Neural crest cell (in vitro differentiated cells): ENCODE measurements around the gene SCNN1A. TPM values are rescaled to one million over a fixed set of nuclear protein-coding genes. Genes with fewer than 3 reads are reported as not detected.

Experiments
- DNase-seq: peaks from one replicate; pipeline ENCODE4 v3.0.0; 2021; ENCODE audit warnings: low read depth, mixed read lengths, low spot score
- H3K27ac Mint-ChIP-seq: one replicate; pipeline ENCODE4 v1.8.0; 2021; ENCODE audit warnings: mild to moderate bottlenecking, mixed read lengths; ENCODE audit not compliant: unreplicated experiment
- H3K27me3 Mint-ChIP-seq: 2 replicates; pipeline ENCODE4 v1.8.0; 2021; ENCODE audit warnings: low read depth, mild to moderate bottlenecking, mixed read lengths
- H3K36me3 Mint-ChIP-seq: 2 replicates; pipeline ENCODE4 v1.8.0; 2021; ENCODE audit warnings: low read depth, mild to moderate bottlenecking, mixed read lengths
- H3K4me1 Mint-ChIP-seq: 2 replicates; pipeline ENCODE4 v1.8.0; 2021; ENCODE audit warnings: mixed read lengths
- H3K4me3 Mint-ChIP-seq: one replicate; pipeline ENCODE4 v1.8.0; 2021; ENCODE audit warnings: mild to moderate bottlenecking, mixed read lengths
- H3K9me3 Mint-ChIP-seq: 2 replicates; pipeline ENCODE4 v1.8.0; 2021; ENCODE audit warnings: mixed read lengths
- total RNA-seq: library from RNA; stranded (reverse); gene quantifications from 2 replicates; pipeline ENCODE4 v1.2.1, GENCODE V29; 2021
- TF ChIP-seq, protein P1 (sequence below): fragments of 200-600 bp; sonication (generic); conservative IDR thresholded peaks from 2 replicates; pipeline ENCODE4 v1.5.0; 2021; ENCODE audit warnings: antibody characterized with exemption, mild to moderate bottlenecking

Gene SCNN1A
- total RNA-seq, 1 donor from 2014 or later = not detected

DNA sequence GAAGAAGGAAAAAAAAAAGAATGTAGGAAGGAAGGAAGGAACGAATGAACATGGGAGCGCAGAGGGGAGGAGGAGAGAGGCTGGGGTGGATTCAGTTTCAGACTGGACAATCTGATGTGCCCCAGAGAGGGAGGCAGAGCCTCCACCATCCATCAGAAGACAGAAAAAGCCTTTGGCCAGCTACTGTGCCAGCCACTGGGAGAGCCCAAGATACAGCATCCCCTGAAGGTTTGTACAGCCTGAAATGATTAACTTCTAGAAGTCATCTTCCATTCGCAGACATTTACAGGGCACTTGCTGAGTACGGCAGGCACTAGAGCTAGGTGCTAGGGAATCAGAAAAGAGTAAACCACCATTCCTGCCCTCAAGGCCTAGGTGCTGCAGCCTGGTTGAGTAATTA is 55.9 kb downstream of the SCNN1A start:
- Mint-ChIP-seq H3K4me3 (no peak overlapping the region), H3K36me3 (no peaks in the 10 kb centered on the region), H3K9me3 (no peaks in the 10 kb centered on the region), H3K27me3 (no peaks in the 10 kb centered on the region), H3K27ac (no peak overlapping the region), H3K4me1 (peaks cover 22% of the 10 kb centered on the region)
- no peak for DNase-seq
- TF ChIP-seq, protein P1, sequence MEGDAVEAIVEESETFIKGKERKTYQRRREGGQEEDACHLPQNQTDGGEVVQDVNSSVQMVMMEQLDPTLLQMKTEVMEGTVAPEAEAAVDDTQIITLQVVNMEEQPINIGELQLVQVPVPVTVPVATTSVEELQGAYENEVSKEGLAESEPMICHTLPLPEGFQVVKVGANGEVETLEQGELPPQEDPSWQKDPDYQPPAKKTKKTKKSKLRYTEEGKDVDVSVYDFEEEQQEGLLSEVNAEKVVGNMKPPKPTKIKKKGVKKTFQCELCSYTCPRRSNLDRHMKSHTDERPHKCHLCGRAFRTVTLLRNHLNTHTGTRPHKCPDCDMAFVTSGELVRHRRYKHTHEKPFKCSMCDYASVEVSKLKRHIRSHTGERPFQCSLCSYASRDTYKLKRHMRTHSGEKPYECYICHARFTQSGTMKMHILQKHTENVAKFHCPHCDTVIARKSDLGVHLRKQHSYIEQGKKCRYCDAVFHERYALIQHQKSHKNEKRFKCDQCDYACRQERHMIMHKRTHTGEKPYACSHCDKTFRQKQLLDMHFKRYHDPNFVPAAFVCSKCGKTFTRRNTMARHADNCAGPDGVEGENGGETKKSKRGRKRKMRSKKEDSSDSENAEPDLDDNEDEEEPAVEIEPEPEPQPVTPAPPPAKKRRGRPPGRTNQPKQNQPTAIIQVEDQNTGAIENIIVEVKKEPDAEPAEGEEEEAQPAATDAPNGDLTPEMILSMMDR = no peak

DNA sequence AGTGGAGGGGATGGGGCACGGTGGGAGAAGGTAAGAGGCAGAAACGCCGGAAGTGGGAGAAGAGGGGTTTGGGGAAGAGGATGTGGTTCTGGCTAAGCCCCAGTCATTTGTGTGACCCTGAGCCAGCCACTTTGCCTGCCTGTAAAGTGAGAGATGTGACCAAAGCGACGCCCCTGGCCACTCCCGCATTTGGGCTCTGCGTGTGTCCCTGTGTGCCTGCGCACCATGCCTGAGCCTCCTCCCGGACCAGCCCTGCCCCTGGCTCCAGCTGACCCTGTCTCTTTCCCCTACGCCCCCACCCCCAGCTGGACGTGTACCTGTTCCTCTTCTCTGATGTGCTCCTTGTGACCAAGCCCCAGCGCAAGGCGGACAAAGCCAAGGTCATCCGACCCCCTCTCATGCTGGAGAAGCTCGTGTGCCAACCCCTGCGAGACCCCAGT is 56.9 kb downstream of the SCNN1A start:
- Mint-ChIP-seq H3K27me3 (no peaks in the 10 kb centered on the region), H3K27ac (no peak overlapping the region), H3K4me1 (peaks cover 15% of the 10 kb centered on the region), H3K4me3 (no peak overlapping the region), H3K9me3 (no peaks in the 10 kb centered on the region), H3K36me3 (no peaks in the 10 kb centered on the region)
- DNase-seq = no peak
- TF ChIP-seq, protein P1 = no peak

DNA sequence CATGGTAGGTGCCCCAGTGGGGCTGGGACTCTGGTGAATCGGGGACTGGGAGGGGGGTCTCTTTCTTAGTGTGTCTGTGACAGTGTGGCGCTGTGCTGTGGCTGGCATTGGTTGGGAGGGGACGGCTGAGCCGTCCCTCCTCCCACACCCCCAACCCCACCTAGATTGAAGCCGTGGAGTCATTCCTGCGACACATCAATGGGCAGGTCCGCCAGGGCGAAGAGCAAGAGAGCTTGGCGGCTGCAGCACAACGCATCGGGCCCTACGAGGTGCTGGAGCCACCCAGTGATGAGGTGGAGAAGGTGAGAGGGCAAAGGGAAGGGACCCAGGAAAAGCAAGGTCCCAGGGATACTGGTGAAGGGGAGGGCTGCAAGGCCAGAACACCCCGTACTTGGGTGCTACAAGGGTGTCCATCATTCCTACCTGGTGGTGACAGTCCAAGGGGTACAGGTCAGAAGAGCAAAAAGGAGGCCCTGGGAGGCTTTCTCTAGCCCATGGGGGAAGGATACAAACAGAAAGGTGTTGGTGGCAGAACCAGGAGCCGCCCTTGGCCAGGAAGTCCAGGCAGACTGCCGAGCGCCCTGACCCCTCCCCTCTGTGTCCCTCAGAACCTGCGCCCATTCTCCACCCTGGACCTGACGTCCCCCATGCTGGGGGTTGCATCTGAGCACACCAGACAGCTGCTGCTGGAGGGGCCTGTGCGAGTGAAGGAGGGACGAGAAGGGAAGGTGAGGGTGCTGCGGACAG is 57.5 kb downstream of the SCNN1A start:
- Mint-ChIP-seq H3K36me3 (no peaks in the 10 kb centered on the region), H3K9me3 (no peaks in the 10 kb centered on the region), H3K4me3 (no peak overlapping the region), H3K4me1 (peaks cover 11% of the 10 kb centered on the region), H3K27ac (no peak overlapping the region), H3K27me3 (peaks cover 2% of the 10 kb centered on the region)
- no peak for DNase-seq
- TF ChIP-seq, protein P1 = no peak

DNA sequence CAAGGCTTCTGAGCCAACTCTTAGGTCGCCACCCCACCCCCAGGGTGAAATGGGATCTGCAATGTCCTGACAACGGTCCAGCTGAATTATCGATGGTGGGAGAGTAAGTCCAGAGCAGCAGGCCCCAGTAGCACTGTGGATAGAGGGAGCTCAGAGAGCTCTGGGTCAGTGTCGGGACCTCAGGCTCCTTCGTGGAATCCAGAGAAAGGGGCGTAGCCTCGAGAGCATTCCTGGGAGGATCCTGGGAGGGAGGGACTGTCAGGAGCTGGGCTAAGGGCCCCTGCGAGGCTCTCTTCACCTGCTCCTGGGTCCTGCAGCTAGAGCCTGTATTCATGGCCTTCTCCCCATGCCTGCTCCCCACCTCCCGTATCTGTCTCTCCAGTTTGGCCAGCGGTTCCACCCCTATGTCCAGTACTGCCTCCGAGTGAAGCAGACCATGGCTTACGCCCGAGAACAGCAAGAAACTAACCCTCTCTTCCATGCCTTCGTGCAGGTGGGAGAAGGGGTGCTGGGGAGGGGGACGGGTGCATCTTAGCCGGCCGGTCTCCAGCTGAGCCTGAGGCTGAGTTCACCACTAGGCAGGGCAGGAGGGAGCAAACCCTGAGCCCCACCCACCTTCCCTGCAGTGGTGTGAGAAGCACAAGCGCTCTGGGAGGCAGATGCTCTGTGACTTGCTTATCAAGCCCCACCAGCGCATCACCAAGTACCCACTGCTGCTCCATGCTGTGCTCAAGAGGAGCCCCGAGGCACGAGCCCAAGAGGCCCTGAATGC is 58.3 kb downstream of the SCNN1A start:
- peak overlapping the region; percentile 27 for H3K27ac Mint-ChIP-seq
- H3K4me1 Mint-ChIP-seq = peaks cover 13% of the 10 kb centered on the region
- no peaks in the 10 kb centered on the region for H3K9me3 Mint-ChIP-seq
- TF ChIP-seq, protein P1 = no peak
- no peaks in the 10 kb centered on the region for H3K36me3 Mint-ChIP-seq
- H3K27me3 Mint-ChIP-seq = peaks cover 2% of the 10 kb centered on the region
- DNase-seq = no peak
- H3K4me3 Mint-ChIP-seq = no peak overlapping the region

DNA sequence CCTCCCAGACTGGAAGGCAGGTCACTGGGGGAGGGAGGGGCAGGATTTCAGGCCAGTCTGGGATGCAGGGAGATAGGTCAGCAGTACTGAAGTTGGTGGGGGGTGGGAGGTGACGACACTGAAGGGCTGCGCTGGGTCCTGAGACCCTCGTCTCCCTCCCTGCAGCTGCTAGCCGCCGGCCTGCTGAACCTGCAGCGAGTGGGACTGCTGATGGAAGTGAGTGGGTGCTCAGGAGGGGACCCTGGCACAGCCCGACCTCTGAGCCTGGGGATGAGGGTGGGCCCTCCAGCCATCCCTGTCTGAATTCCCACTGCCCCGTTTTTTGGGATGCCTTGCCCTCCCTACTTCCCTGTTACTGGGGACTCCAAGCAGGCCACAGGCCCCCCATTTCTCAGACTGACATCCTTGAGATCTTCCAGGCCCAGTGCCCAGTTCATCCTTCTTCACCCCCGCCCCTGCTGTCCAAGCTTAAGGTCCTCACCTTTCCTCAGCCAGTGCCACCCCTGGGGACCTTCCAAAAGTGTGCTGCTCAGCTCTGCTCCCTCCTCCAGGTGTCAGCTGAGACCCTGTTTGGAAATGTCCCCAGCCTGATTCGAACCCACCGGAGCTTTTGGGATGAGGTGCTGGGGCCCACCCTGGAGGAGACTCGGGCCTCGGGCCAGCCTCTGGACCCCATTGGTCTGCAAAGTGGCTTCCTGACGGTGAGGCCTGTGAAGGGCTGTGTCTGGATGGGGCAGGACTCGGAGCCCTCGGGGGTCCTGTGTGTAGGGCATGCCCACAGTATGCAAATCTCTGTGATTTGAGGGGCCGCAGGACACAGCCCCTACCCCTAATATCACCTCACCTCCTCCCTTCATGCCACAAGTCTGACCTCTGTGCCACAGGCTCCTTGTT is 59.4 kb downstream of the SCNN1A start:
- Mint-ChIP-seq H3K27ac (no peak overlapping the region), H3K4me1 (peaks cover 9% of the 10 kb centered on the region)
- TF ChIP-seq, protein P1 = no peak

More for the DNA sequence above, 59.4 kb downstream of the SCNN1A start:
- H3K9me3 Mint-ChIP-seq = no peaks in the 10 kb centered on the region
- no peak for DNase-seq
- H3K36me3 Mint-ChIP-seq = no peaks in the 10 kb centered on the region
- H3K27me3 Mint-ChIP-seq = peaks cover 8% of the 10 kb centered on the region
- H3K4me3 Mint-ChIP-seq = no peak overlapping the region
